Tibial artery (tissue), 4 donors: ENCODE data around the gene BCL11B.

Experiments
- DNase-seq, 2 donors: peaks; one replicate each; pipeline ENCODE4 v3.0.0-alpha.2; 2019
- H3K27ac ChIP-seq, 2 donors: fragments of 200-600 bp; sonication (generic) in 1 of 2; 1 replicate in 1 of 2; 2 replicates in 1 of 2; pipeline ENCODE4 v1.5.1; 2018 to 2019; ENCODE audit warnings: mild to moderate bottlenecking in 1 of 2
- H3K27me3 ChIP-seq, 2 donors: fragments of 200-600 bp; sonication (generic) in 1 of 2; one replicate each; pipeline versions ENCODE4 v1.5.1 to v1.6.0; 2016 to 2019
- H3K36me3 ChIP-seq, 3 donors: fragments of 200-600 bp; sonication (generic) in 2 of 3; one replicate each; pipeline ENCODE4 v1.5.1; 2016 to 2019; ENCODE audit warnings: mild to moderate bottlenecking in 2 of 3
- H3K4me1 ChIP-seq, 4 donors: fragments of 200-600 bp; sonication (generic) in 2 of 4; 1 replicate in 3 of 4; 2 replicates in 1 of 4; pipeline ENCODE4 v1.5.1; 2016 to 2019
- H3K4me3 ChIP-seq, 2 donors: fragments of 200-600 bp; sonication (generic) in 1 of 2; 1 replicate in 1 of 2; 2 replicates in 1 of 2; pipeline ENCODE4 v1.5.1; 2018 to 2019; ENCODE audit warnings: mild to moderate bottlenecking in 2 of 2
- H3K9me3 ChIP-seq, 3 donors: fragments of 200-600 bp; sonication (generic) in 1 of 3; one replicate each; pipeline ENCODE4 v1.5.1; 2016 to 2019
- CTCF ChIP-seq, 2 experiments: fragments of 200-600 bp in 1 of 2; fragments of 450-650 bp in 1 of 2; IDR thresholded peaks; one replicate each; pipeline ENCODE4 v1.5.1; 2017 to 2019; ENCODE audit warnings: antibody characterized with exemption in 2 of 2, mild to moderate bottlenecking in 1 of 2, moderate library complexity in 1 of 2
- intact Hi-C: fragments of 100-400 bp; cut with DNase I; formaldehyde crosslinking; loops from one replicate; pipeline ENCODE4 v1.15.0; 2023; ENCODE audit warnings: low total_unique reads

Gene BCL11B

DNA sequence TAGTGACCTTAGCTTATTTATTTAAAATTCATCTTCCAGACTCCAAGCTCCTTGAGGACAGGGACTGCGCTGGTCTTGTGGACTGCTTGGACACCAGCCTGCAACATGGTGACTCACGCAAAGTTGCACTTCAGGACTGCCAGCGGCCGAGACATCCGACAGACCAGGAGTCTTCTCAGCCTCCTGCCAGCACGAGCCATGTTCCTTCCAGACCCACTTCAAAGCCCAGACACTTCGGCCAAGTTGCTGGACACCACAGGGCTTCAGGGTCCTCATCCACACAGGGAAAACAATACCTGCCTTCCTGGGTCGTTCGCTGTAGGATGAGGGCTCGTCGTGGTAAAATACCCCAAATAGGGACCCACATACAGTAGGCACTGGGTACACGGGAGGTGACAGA, 88.7 kb downstream of the BCL11B start:
- intact Hi-C loops, result no loop called here
- DNase-seq, result no peak
- Histone ChIP-seq H3K36me3 (no peaks in the 10 kb centered on the region), H3K4me3 (no peak overlapping the region), H3K9me3 (no peaks in the 10 kb centered on the region), H3K4me1 (no peaks in the 10 kb centered on the region), H3K27ac (no peak overlapping the region), H3K27me3 (peaks cover 0 to 14% of the 10 kb centered on the region in 2 donors)
- TF ChIP-seq CTCF (IDR thresholded peaks at IDR 0.05), result no peak

DNA sequence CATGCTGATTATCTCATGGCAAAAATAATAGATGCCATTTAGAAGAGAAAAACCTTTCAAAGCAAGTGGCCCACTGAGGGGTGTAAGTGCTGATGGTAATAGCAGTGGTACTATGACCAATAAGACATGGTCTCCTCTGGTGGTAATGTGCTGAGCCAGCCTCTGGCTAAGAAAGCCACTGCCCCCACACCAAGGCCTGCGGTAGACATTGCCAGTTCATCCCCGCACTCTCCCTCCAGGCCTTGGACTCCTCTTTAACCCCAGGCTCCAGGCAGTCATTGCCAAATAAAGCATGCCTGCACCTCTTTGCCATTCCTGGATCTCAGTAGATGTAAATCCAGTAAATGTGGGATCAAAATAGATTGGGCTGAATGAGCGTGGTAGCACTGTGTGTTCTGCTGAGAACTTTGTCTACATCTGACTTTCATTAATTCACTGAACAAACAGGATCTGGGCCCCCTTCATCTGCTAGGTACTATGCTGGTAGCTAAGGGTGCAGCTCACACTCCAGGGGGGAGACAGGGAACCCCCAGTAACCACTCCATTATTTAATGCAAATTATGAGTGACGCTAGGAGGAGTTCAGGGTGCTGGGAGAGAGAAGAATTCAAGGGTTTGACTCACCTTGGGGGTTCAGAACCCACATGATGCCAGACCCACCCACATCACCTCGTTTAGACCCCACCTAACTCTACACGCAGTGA, 89.3 kb downstream of the BCL11B start:
- H3K4me3 ChIP-seq, result no peak overlapping the region
- intact Hi-C loops, result no loop called here
- H3K36me3 ChIP-seq, result no peaks in the 10 kb centered on the region
- no peaks in the 10 kb centered on the region for H3K4me1 ChIP-seq
- H3K9me3 ChIP-seq, result no peaks in the 10 kb centered on the region
- no peak overlapping the region for H3K27ac ChIP-seq
- DNase-seq, result peak in 1 of 2 donors; percentile 6
- TF ChIP-seq CTCF (IDR thresholded peaks at IDR 0.05), result no peak
- H3K27me3 ChIP-seq, result peaks cover 0 to 14% of the 10 kb centered on the region in 2 donors

- peak in 1 of 2 donors; percentile 17 for DNase-seq
- intact Hi-C loops, result no loop called here
- TF ChIP-seq CTCF (IDR thresholded peaks at IDR 0.05), result no peak
- no peak overlapping the region for H3K4me3 ChIP-seq
- no peak overlapping the region for H3K27ac ChIP-seq
- no peaks in the 10 kb centered on the region for H3K9me3 ChIP-seq
- peaks cover 0 to 13% of the 10 kb centered on the region in 2 donors for H3K27me3 ChIP-seq
- no peaks in the 10 kb centered on the region for H3K36me3 ChIP-seq
- no peaks in the 10 kb centered on the region for H3K4me1 ChIP-seq
Measured at GRCh38 chr14:99181804-99182520, 90.0 kb downstream of the BCL11B start.

GRCh38 chr14:99181241-99181640, 90.8 kb downstream of the BCL11B start:
- no peaks in the 10 kb centered on the region for H3K36me3 ChIP-seq
- no peaks in the 10 kb centered on the region for H3K9me3 ChIP-seq
- no peaks in the 10 kb centered on the region for H3K4me1 ChIP-seq
- peaks cover 0 to 10% of the 10 kb centered on the region in 2 donors for H3K27me3 ChIP-seq
- H3K27ac ChIP-seq, result no peak overlapping the region
- DNase-seq, result peak in 1 of 2 donors; percentile 27
- intact Hi-C loops, result no loop called here
- no peak for TF ChIP-seq CTCF (IDR thresholded peaks at IDR 0.05)
- H3K4me3 ChIP-seq, result no peak overlapping the region

- no peaks in the 10 kb centered on the region for H3K4me1 ChIP-seq
- H3K4me3 ChIP-seq, result no peak overlapping the region
- H3K27me3 ChIP-seq, result peaks cover 0 to 10% of the 10 kb centered on the region in 2 donors
- intact Hi-C loops, result no loop called here
- no peak for DNase-seq
- no peaks in the 10 kb centered on the region for H3K36me3 ChIP-seq
- no peaks in the 10 kb centered on the region for H3K9me3 ChIP-seq
- no peak for TF ChIP-seq CTCF (IDR thresholded peaks at IDR 0.05)
- no peak overlapping the region for H3K27ac ChIP-seq
Measured at GRCh38 chr14:99179946-99180345, 92.1 kb downstream of the BCL11B start.
